Islet precursor cell (in vitro differentiated cells): ENCODE data around the gene RBBP6.
"Not testable (repeated sequence)": the region's sequence is repeated elsewhere in the genome, so short reads cannot be mapped to it uniquely, and the experiment has no call there.

Source experiments
- DNase-seq: peaks from one replicate; pipeline ENCODE4 v3.0.0-alpha.2; 2018

RBBP6 gene, protein sequence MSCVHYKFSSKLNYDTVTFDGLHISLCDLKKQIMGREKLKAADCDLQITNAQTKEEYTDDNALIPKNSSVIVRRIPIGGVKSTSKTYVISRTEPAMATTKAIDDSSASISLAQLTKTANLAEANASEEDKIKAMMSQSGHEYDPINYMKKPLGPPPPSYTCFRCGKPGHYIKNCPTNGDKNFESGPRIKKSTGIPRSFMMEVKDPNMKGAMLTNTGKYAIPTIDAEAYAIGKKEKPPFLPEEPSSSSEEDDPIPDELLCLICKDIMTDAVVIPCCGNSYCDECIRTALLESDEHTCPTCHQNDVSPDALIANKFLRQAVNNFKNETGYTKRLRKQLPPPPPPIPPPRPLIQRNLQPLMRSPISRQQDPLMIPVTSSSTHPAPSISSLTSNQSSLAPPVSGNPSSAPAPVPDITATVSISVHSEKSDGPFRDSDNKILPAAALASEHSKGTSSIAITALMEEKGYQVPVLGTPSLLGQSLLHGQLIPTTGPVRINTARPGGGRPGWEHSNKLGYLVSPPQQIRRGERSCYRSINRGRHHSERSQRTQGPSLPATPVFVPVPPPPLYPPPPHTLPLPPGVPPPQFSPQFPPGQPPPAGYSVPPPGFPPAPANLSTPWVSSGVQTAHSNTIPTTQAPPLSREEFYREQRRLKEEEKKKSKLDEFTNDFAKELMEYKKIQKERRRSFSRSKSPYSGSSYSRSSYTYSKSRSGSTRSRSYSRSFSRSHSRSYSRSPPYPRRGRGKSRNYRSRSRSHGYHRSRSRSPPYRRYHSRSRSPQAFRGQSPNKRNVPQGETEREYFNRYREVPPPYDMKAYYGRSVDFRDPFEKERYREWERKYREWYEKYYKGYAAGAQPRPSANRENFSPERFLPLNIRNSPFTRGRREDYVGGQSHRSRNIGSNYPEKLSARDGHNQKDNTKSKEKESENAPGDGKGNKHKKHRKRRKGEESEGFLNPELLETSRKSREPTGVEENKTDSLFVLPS (N-terminal part only)

DNA sequence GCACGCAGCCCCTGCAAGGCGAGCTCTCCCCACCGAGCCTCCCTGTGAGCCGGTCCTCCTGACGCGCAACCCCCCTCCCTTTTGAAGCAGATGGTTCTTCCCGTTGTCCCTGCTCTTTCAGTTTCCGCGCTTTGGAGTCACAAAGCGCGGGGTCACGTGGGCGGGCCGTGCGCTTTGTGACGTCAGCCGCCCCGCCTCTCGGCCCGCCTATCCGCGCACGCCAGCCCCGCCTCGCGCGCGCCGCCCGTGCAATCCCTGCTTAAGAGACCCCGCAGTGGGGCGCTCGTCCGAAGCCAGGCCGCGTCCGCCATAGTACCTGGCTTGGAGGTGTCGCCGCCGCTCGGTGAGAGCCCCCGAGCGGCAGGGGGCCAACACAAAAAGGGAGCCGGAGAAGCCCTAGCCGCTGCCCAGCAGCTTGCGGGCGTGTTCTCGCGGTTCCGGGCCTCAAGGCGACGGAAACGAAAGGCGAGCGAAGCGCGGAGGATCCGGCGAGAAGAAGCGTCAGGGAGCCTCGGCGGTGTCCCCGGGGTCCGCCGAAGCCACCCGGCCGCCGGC lies at the start of gene RBBP6:
RBBP6 (plus strand) TSS at position 272 of the 555 bp plus-strand sequence. CDS start 1,061 bp downstream, outside the sequence.
- peak; percentile 97 for DNase-seq

DNA sequence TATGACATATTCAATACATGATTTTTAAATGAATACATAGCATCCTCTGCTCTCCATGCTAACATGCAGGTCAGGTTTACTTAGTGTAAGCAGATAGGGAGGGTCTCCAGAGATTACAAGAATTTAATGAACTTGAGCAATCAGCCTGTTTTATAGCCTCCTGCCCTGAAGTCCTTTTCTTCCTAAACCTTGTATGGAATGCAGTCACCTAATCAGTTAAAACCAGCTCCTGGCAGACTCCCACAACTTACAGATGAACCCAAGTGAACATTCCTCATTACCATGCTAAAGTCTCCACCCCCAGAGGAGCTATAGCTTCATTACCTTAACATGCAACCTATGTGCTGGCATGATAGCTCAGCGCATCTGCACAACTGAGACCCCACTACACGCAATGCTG lies 48.5 kb upstream of the RBBP6 start:
- DNase-seq, result no peak

DNA sequence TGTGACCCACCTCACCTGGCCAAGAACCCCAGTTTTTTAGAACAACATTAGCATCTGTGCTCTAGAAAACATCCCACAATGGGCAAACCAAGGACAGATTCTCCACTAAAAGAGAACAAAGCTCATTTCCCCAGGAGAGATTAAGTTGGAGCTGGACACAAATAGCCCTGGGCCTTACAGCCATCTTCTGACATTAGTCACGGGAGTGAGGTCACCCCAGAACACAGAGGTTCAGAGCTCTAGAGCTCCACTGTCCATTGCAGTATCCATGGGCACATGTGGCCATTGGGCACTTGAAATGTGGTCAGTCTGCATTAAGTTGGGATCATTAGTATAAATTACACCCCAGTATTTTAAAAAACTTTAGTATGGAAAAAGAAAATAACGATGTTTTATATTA lies 47.6 kb upstream of the RBBP6 start:
- DNase-seq, result peak; percentile 59

DNA sequence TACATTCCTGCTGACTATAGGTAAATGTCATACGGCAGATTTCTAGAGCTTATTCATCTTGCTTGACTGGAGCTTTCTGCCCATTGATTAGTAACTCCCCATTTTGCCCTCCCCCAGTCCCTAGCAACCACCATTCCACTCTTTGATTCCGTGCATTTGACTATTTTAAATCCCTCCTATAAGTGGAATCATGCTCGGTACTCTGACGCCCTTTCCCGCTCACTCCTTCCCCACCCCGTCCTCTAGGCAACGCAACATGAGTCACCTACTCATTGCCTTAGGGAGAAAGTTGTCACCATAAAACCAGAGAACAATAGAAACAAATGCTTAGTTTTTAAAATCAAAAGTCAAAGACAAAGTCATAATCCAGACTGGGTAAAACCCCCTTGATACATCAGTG lies 45.5 kb upstream of the RBBP6 start:
- DNase-seq, result no peak

DNA sequence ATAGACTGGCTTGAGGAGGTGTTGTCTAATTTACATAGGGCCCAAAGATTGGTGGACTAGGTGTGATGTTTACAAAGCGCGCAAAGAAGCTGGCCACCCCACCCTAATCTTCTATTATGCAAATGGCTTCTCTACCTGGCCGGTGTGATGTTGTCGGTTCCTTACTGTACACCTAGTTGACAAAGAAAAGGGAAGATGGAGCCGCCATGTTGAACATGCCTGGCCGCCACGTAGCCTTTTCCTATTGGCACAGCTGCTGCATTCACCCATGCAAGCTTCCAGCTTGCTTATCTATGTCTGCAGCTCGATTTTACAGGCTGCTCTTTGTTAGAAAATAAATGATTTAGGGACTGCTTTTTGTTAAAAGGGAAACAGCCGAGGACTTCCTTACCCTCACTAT lies 44.2 kb upstream of the RBBP6 start:
- DNase-seq, result not testable (repeated sequence)

DNA sequence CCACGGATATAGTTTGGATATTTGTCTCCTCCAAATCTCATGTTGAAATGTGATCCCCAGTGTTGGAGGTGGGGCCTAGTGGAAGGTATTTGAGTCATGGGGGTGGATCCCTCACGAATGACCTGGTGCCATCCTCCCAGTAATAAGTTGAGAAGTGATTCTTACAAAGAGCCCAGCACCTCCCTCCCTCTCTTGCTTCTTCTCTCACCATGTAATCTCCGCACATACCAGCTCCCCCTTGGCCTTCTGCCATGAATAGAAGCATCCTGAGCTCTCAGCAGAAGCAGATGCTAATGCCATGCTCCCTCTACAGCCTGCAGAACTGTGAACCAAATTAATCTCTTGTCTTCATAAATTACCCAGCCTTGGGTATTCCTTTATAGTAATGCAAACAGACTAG lies 41.9 kb upstream of the RBBP6 start:
- no peak for DNase-seq

DNA sequence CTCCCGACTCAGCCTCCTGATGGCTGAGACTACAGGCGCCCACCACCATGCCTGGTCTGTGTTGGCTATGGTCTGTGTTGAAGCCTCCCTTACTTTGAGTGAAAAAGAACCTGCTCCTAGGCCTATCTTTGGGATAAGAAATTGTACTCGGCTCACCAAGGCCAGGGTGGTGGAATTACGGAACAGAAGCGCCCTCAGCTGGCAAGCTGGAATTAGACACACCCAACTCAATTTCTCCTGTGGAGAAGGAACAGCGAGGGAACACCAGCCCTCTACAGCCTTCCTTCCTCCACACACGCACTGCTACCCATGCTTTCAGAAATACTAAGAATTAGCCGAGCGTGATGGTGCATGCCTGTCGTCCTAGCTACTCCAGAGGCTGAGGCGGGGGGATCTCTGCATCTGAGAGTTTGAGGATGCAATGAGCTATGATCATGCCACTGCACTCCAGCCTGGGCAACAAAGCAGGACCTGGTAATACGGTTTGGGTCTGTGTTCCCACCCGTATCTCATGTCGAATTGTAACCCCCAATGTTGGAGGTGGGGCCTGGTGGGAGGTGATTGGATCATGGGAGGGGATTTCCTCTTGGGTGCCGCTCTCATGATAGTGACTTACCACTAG lies 40.1 kb upstream of the RBBP6 start:
- DNase-seq, result peak; percentile 76

DNA sequence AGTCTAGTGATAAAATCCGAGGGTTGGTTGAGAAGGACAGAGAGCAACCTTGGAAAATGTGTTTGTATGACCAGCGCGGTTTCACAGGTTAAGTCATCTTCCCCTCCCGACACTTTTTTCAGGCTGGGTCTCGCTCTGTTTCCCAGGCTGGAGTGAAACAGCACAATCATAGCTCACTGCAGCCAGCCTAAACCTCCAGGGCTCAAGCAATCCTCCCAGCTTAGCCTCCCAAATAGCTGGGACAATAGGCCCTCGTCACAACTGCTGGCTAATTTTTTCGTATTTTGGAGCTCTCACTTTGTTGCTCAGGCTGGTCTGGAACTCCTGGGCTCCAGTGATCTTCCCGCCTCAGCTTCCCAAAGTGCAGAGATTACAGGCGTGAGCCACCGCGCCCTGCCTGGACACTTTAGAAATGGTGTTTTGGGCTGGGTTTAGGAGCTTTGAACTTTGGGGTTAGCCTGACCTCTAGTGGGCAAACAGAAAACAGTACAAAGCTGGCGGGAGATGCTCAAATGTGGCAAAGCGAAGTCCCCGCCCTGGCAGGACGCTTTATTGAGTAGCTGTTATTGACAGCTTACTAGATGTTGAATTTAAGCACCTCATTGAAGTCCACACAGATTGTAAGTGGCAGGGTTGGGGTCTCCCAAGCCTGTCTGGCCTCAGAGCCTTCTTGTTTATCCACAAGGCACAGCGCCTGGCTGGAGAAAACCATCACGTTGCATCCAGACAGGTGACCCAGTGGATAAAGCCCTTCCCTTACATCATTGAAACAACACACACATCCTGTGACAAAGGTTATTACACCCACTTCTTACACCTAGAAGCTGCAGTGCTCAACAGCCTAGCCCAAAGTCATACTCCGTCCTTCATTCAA lies 34.7 kb upstream of the RBBP6 start:
- peak; percentile 83 for DNase-seq

DNA sequence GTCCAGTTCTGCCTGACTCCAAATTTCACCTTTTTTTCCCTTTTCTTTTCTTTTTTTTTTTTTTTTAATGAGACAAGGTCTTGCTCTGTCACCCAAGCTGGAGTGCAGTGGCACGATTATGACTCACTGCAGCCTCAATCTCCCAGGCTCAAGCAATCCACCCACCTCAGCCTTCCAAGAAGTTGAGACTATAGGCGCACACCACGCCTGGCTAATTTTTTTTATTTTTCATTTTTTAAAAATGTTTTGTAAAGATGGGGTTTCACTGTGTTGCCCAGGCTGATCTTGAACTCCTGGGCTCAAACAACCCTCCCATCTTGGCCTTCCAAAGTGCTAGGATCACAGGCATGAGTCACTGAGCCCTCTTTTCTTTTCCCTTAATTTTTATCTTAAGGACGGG lies 33.4 kb upstream of the RBBP6 start:
- DNase-seq, result no peak

DNA sequence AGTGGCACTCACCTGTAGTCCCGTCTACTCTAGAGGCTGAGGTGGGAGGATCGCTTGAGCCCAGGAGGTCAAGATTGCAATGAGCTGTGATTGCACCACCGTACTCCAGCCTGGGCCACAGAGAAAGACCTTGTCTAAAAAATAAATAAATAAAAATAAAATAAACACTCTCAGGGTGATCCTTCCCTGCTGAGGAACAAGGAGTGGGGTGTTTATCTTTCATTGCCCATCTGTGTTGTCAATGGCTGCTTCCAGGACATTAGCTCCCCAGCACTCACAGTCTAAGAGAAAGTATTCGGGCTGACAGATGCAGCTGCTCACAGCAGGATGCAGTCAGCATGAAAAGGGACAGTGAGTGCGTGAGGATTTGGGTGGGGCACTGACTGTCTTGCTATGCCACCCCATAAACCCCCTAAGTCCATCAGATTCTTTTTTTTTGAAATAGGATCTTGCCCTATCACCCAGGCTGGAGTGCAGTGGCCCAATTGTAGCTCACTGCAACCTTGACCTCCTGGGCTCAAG lies 31.3 kb upstream of the RBBP6 start:
- DNase-seq, result no peak

DNA sequence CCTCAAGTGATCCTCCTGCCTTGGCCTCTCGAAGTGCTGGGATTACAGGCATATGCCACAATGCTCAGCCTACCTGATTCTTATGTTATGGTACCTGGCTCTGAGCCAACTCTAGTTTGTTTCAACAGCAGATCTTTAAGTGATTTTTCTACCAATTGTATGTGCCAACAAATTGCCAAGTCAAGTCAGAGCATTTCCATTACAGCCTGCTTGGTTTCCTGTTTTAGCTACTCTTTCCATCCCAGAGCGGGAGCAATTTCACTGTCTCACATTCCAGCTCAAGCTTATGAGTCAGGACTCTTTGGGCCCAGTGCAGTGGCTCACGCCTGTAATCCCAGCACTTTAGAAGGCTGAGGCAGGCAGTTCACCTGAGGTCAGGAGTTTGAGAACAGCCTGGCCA lies 30.8 kb upstream of the RBBP6 start:
- peak; percentile 78 for DNase-seq

DNA sequence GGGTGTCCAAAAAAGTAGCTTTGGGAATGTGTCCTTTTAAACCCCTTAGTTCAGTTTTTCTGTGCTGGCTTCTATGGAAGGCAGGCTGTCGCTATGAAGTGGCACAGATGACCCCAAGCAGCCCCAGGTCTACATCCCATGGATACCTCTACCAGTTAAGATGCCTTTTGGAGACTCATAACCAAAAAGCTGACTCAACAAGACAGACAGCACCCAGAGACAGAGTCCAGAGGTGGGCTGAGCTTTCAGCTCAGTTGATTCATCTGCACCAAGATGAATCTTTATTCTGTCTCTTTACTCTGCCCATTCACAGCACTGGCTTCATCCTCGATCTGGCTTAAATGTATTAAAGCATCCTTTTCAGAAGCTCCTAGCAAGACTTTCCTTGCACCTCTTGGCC lies 29.8 kb upstream of the RBBP6 start:
- DNase-seq, result no peak

DNA sequence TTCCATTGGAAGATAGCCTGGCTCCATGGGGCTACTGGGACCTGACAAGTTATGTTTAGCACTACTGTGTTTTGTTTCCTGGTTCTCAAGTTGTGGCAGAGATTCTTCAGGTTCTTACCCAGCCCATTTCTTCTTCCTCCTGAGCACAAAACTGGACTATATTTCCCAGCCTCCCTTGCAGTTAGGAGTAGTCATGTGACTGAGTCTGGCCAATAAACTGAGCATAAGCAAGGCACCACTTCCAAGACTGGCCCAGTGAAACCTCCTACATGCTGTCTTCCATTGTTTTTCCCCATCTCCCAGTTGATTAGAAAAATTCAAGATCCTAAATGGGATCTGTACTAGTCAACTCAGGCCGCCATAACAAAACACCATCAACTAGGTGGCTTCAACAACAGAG lies 28.2 kb upstream of the RBBP6 start:
- no peak for DNase-seq

DNA sequence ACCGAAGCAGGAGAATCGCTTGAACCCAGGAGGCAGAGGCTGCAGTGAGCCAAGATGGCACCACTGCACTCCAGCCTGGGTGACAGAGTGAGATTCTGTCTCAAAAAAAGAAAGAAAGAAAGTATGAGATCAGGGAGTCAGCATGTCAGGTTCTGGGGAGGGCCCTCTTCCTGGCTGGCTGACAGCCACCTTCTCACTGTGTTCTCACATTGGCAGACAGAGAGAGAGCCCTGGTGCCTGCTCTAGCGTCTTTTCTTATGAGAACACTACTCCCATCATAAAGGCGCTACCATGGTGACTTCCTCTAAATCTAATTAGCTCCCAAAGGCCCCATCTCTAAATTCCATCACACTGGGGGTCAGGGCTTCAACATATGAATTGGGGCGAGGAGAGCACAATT lies 27.6 kb upstream of the RBBP6 start:
- no peak for DNase-seq

DNA sequence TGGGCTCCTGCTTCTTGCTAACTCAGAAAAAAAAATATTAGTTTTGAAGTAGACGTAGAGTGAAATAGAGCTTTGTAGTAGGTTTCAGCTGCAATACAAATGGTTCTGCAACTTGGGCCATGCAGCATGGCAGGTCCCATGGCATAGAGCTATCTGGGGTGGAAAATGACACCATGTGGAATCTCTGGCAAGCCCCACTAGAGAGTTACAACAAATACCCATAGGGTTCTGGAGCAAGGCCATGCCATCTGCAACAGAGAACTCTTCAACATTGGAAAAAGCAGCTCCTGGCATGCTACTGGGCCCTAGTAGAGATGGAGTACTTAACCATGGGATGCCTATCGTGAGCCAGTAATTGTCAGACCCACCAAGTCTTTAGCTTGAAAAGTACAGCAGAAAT lies 25.3 kb upstream of the RBBP6 start:
- DNase-seq, result no peak

DNA sequence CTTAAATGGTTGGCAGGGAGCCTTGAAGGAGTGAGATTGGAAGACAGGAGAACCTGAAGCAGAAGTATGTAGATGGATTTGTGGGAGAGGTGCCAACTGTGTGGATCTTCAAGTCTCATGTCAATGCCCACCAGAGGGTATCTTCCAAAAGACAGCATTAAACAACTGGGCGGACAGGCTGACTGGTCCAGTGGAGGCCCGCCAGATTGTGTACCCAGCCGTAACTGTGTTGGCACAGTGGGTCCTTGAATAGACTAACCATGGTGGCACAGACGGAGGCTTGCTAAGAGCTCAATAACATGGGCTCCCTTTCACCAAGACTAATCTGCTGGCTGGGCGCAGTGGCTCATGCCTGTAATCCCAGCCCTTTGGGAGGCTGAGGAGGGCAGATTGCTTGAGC lies 24.2 kb upstream of the RBBP6 start:
- DNase-seq, result no peak

DNA sequence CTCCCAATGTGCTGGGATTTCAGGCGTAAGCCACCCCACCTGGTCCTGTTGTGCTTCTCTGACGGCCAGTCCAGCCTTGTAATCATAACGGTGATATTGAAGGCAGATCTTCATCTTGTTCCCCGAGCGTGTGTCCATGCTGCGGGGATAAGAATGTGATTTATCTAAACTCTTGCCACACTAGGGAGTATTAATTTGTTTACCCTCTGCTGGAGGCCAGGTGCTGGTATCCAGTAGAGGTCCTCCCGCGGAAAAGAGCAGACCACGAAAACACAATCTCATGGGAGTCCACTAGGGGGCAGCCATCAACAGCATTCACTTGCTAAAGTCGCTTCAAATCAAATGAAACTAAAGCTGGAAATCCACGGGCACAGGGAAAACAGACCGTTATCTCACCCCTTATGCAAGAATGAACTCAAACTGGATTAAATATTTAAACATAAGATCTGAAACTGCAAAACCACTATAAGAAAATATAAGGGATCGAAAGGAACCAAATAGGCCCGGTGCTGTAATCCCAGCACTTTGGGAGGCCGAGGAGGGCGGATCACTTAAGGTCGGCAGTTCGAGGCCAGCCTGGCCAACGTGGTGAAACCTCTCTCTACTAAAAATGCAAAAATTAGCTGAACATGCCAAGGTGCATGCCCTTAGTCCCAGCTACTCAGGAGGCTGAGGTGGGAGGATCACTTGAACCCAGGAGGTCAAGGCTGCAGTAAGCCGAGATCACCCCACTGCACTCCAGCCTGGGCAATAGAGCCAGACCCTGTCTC lies 22.3 kb upstream of the RBBP6 start:
- peak; percentile 89 for DNase-seq

DNA sequence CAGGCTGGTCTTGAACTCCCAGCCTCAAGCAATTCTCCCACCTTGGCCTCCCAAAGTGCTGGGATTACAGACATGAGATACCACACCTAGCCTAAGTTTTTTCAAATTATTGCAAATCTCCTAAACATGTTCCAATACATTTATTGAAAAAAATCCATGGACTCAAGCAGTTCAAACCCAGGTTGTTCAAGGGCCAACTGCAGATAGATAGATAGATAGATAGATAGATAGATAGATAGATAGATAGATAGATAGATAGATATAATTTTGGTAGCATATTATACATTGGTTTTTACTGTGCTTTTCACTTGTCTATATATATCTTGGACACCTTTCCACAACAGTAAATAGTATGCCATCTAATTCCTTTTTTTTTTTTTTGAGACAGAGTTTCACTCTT lies 20.9 kb upstream of the RBBP6 start:
- no peak for DNase-seq

DNA sequence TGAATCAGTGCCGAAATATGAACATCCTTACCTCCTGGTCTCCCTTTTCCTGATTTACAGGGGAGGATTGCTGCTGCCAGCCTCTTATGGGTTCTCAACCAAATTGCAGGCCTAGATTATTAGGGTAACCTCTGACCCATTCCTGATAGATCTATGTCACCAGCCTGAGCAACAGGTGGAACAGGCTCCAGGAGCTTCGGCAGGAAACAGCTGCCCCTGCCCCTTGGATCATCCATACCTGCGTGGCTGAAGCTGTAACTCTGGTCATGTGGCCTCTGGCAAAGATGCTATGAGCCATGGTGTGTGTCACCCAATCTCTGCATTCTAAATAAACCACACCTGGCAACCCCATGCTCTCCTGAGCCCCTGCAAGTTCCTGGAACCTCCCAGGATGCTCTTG lies 18.4 kb upstream of the RBBP6 start:
- DNase-seq, result peak; percentile 82

DNA sequence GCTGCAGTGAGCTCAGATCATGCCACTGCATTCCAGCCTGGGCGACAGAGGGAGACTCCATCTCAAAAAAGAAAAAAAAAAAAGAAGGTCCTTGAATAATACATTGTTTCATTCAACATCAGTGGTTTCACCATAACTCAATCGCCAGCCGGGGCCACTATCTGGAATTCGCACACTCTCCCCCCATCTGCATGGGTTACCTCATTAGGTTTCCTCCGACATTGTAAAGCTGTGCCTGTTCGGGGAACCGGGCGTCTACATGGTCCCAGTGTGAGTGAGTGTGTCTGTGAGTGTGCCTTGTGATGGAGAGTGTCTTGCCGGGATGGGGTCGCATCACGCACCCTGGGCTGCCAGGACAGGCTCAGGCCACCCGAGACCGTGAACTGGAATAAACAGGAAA lies 16.6 kb upstream of the RBBP6 start:
- DNase-seq, result no peak

DNA sequence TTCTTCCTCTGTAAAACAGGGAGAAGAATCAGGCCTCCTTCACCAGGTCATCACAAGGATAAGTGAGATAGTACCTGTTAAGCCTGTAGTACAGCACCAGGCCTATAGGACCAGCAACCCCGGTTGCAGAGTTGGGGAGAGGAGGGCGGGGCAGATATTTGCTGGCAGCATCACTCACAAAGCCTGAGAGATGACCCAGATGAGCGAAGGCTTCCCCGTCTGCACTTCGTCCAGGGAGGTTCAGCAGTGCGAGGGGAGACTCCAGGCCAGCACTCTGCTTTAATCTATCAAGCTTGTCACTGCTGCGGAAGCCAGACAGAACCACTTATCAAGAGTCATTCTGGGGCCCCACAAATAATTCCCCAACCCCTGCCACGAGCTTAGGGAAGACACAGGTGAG lies 15.8 kb upstream of the RBBP6 start:
- peak; percentile 98 for DNase-seq
